Stimulated activated CD4-positive, alpha-beta T cell treated with anti-CD3 and anti-CD28 coated beads, Interleukin-1b, Interleukin-23, amount 100 ng/mL, for 48 hours (primary cell): ENCODE measurements around the gene CENPM.

Experiments used
- DNase-seq: peaks from one replicate; pipeline ENCODE4 v3.0.0-alpha.2; 2020

The CENPM gene

DNA sequence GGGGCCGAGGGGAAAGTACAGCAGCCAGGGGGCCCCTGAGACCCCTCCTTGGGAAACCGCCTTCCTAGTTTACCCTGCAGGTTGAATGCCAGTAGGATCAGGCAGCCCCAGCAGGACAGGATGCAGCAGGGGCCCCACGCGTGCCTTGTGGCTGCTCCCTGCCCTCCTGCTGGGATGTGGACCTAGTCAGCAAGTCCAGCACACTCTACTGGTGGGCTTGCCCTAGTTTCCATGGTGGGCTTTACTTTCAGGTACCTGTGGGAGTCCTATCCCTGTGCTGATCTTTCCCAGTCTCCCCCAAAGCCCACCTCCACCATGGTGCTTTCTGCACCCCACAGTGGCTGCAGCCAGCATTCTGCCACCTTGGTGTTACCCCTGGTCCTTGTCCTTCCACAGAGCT is 54.2 kb downstream of the CENPM start:
- DNase-seq = no peak

GRCh38 chr22:41891407-41891806 is 55.5 kb downstream of the CENPM start:
- no peak for DNase-seq
